ENCODE measurements around the gene SLC15A2.
"Not testable (repeated sequence)": the region's sequence is repeated elsewhere in the genome, so short reads cannot be mapped to it uniquely, and the experiment has no call there.

SLC15A2 gene

GRCh38 chr3:121918779-121919483 lies 24.7 kb downstream of the SLC15A2 start:
- DNase-seq (ENCODE audit: low read depth in 2 of 2), result no peak

GRCh38 chr3:121924734-121925133 lies 30.5 kb downstream of the SLC15A2 start:
- no peak for DNase-seq (ENCODE audit: low read depth in 2 of 2)

GRCh38 chr3:121926380-121926779 lies 32.2 kb downstream of the SLC15A2 start:
- DNase-seq (ENCODE audit: low read depth in 2 of 2), result no peak

GRCh38 chr3:121938141-121938855 lies 44.1 kb downstream of the SLC15A2 start:
- DNase-seq (ENCODE audit: low read depth in 2 of 2), result not testable (repeated sequence)

- no peak for DNase-seq (ENCODE audit: low read depth in 2 of 2)
Observed at GRCh38 chr3:121941592-121941991, 47.4 kb downstream of the SLC15A2 start.

- no peak for DNase-seq (ENCODE audit: low read depth in 2 of 2)
Observed at GRCh38 chr3:121942116-121942786, 48.0 kb downstream of the SLC15A2 start.

- no peak for DNase-seq (ENCODE audit: low read depth in 2 of 2)
Observed at GRCh38 chr3:121943431-121943830, 49.2 kb downstream of the SLC15A2 start.

- no peak for DNase-seq (ENCODE audit: low read depth in 2 of 2)
Observed at GRCh38 chr3:121948641-121949040, 54.4 kb downstream of the SLC15A2 start.

- DNase-seq (ENCODE audit: low read depth in 2 of 2), result no peak
Observed at GRCh38 chr3:121951291-121951919, 57.2 kb downstream of the SLC15A2 start.

GRCh38 chr3:121956363-121956762 lies 62.2 kb downstream of the SLC15A2 start:
- no peak for DNase-seq (ENCODE audit: low read depth in 2 of 2)

- DNase-seq (ENCODE audit: low read depth in 2 of 2), result no peak
Observed at GRCh38 chr3:121957674-121958415, 63.6 kb downstream of the SLC15A2 start.

- no peak for DNase-seq (ENCODE audit: low read depth in 2 of 2)
Observed at GRCh38 chr3:121958801-121959200, 64.6 kb downstream of the SLC15A2 start.

GRCh38 chr3:121961283-121961682 lies 67.1 kb downstream of the SLC15A2 start:
- no peak for DNase-seq (ENCODE audit: low read depth in 2 of 2)

GRCh38 chr3:121962443-121962842 lies 68.2 kb downstream of the SLC15A2 start:
- DNase-seq (ENCODE audit: low read depth in 2 of 2), result no peak

GRCh38 chr3:121963608-121964007 lies 69.4 kb downstream of the SLC15A2 start:
- no peak for DNase-seq (ENCODE audit: low read depth in 2 of 2)

- DNase-seq (ENCODE audit: low read depth in 2 of 2), result no peak
Observed at GRCh38 chr3:121969631-121970030, 75.4 kb downstream of the SLC15A2 start.

GRCh38 chr3:121970047-121970446 lies 75.8 kb downstream of the SLC15A2 start:
- no peak for DNase-seq (ENCODE audit: low read depth in 2 of 2)

- no peak for DNase-seq (ENCODE audit: low read depth in 2 of 2)
Observed at GRCh38 chr3:121974601-121975111, 80.5 kb downstream of the SLC15A2 start.

GRCh38 chr3:121975702-121976302 lies 81.6 kb downstream of the SLC15A2 start:
- no peak for DNase-seq (ENCODE audit: low read depth in 2 of 2)

GRCh38 chr3:121976727-121977126 lies 82.5 kb downstream of the SLC15A2 start:
- no peak for DNase-seq (ENCODE audit: low read depth in 2 of 2)

- DNase-seq (ENCODE audit: low read depth in 2 of 2), result no peak
Observed at GRCh38 chr3:121979246-121979645, 85.0 kb downstream of the SLC15A2 start.

Measured in stimulated activated CD8-positive, alpha-beta memory T cell treated with anti-CD3 and anti-CD28 coated beads, Interleukin-7, amount 100 ng/mL, for 1 hour (primary cell).